ENCODE results near the gene MPZ. TPM values are rescaled to one million over a fixed set of nuclear protein-coding genes. Genes with fewer than 3 reads are reported as not detected.

The MPZ gene
- total RNA-seq, 1 donor from 2014 or later: 3.7 TPM

DNA sequence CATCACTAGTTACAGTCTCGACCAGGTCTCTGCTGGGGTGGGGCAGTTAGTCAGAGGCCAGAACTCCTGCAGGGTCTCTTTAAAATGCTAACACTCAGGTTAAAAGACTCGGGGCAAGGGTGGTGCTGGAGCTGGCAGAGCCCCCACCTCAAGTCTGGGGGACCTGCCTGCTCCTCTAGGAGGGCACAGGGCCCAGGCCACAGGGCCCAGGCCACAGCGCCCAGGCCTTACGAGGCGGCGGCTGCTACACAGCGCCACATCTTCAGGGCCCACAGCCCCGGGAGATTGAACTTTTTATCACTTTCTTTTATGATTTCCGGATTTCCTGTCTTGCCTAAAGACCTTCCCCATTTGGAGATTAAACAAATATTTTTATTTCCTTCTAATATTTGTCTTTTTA lies 10.4 kb downstream of the MPZ start:
- Histone ChIP-seq H3K27ac (no peak overlapping the region), H3K9me3 (no peaks in the 10 kb centered on the region), H3K27me3 (no peaks in the 10 kb centered on the region), H3K4me3 (no peak overlapping the region), H3K4me1 (peaks cover 6% of the 10 kb centered on the region), H3K36me3 (no peaks in the 10 kb centered on the region)
- no peak for DNase-seq (ENCODE audit: extremely low spot score in 2 of 2)
- no peak for TF ChIP-seq POLR2A (IDR thresholded peaks at IDR 0.05)
- TF ChIP-seq, protein P1, sequence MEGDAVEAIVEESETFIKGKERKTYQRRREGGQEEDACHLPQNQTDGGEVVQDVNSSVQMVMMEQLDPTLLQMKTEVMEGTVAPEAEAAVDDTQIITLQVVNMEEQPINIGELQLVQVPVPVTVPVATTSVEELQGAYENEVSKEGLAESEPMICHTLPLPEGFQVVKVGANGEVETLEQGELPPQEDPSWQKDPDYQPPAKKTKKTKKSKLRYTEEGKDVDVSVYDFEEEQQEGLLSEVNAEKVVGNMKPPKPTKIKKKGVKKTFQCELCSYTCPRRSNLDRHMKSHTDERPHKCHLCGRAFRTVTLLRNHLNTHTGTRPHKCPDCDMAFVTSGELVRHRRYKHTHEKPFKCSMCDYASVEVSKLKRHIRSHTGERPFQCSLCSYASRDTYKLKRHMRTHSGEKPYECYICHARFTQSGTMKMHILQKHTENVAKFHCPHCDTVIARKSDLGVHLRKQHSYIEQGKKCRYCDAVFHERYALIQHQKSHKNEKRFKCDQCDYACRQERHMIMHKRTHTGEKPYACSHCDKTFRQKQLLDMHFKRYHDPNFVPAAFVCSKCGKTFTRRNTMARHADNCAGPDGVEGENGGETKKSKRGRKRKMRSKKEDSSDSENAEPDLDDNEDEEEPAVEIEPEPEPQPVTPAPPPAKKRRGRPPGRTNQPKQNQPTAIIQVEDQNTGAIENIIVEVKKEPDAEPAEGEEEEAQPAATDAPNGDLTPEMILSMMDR (IDR thresholded peaks at IDR 0.05): no peak
- no peak for TF ChIP-seq POLR2AphosphoS5 (IDR thresholded peaks at IDR 0.05; ENCODE audit: insufficient read depth in 1 of 2, low read depth in 1 of 2)
- intact Hi-C loops (cut with DNase I): no loop called here

GRCh38 chr1:161298116-161298515 lies 11.7 kb downstream of the MPZ start:
- H3K4me3 ChIP-seq: no peak overlapping the region
- H3K9me3 ChIP-seq: no peaks in the 10 kb centered on the region
- no peaks in the 10 kb centered on the region for H3K36me3 ChIP-seq
- TF ChIP-seq POLR2AphosphoS5 (IDR thresholded peaks at IDR 0.05; ENCODE audit: insufficient read depth in 1 of 2, low read depth in 1 of 2): no peak
- TF ChIP-seq, protein P1 (IDR thresholded peaks at IDR 0.05): no peak
- no peak for TF ChIP-seq POLR2A (IDR thresholded peaks at IDR 0.05)
- H3K27me3 ChIP-seq: no peaks in the 10 kb centered on the region
- H3K27ac ChIP-seq: no peak overlapping the region
- intact Hi-C loops (cut with DNase I): no loop called here
- DNase-seq (ENCODE audit: extremely low spot score in 2 of 2): no peak
- H3K4me1 ChIP-seq: no peaks in the 10 kb centered on the region

- DNase-seq (ENCODE audit: extremely low spot score in 2 of 2): no peak
- H3K9me3 ChIP-seq: no peaks in the 10 kb centered on the region
- no peaks in the 10 kb centered on the region for H3K27me3 ChIP-seq
- TF ChIP-seq, protein P1 (IDR thresholded peaks at IDR 0.05): no peak
- no peak for TF ChIP-seq POLR2AphosphoS5 (IDR thresholded peaks at IDR 0.05; ENCODE audit: insufficient read depth in 1 of 2, low read depth in 1 of 2)
- TF ChIP-seq POLR2A (IDR thresholded peaks at IDR 0.05): no peak
- H3K4me1 ChIP-seq: no peaks in the 10 kb centered on the region
- intact Hi-C loops (cut with DNase I): no loop called here
- no peak overlapping the region for H3K4me3 ChIP-seq
- no peak overlapping the region for H3K27ac ChIP-seq
- no peaks in the 10 kb centered on the region for H3K36me3 ChIP-seq
Observed at GRCh38 chr1:161297415-161297814, 12.4 kb downstream of the MPZ start.

- H3K4me3 ChIP-seq: no peak overlapping the region
- TF ChIP-seq POLR2AphosphoS5 (IDR thresholded peaks at IDR 0.05; ENCODE audit: insufficient read depth in 1 of 2, low read depth in 1 of 2) (no peak), POLR2A (IDR thresholded peaks at IDR 0.05) (no peak)
- TF ChIP-seq, protein P1 (IDR thresholded peaks at IDR 0.05): no peak
- intact Hi-C loops (cut with DNase I): no loop called here
- no peaks in the 10 kb centered on the region for H3K4me1 ChIP-seq
- no peaks in the 10 kb centered on the region for H3K27me3 ChIP-seq
- H3K9me3 ChIP-seq: no peaks in the 10 kb centered on the region
- H3K27ac ChIP-seq: no peak overlapping the region
- DNase-seq (ENCODE audit: extremely low spot score in 2 of 2): no peak
- H3K36me3 ChIP-seq: no peaks in the 10 kb centered on the region
Observed at GRCh38 chr1:161290779-161291178, 19.0 kb downstream of the MPZ start.

GRCh38 chr1:161287482-161288054 lies 22.2 kb downstream of the MPZ start:
- Histone ChIP-seq H3K36me3 (no peaks in the 10 kb centered on the region), H3K9me3 (no peaks in the 10 kb centered on the region), H3K27ac (no peak overlapping the region), H3K4me1 (no peaks in the 10 kb centered on the region), H3K4me3 (no peak overlapping the region), H3K27me3 (no peaks in the 10 kb centered on the region)
- intact Hi-C loops (cut with DNase I): no loop called here
- no peak for TF ChIP-seq POLR2A (IDR thresholded peaks at IDR 0.05)
- TF ChIP-seq POLR2AphosphoS5 (IDR thresholded peaks at IDR 0.05; ENCODE audit: insufficient read depth in 1 of 2, low read depth in 1 of 2): no peak
- TF ChIP-seq, protein P1 (IDR thresholded peaks at IDR 0.05): no peak
- DNase-seq (ENCODE audit: extremely low spot score in 2 of 2): no peak

Measured in vagina (tissue), 2 donors.